Nephron (organoid): ENCODE results near the gene PTPRG.

ENCODE experiments used
- H3K27ac Mint-ChIP-seq, 3 experiments: 2 replicates each; pipeline ENCODE4 v1.8.0; 2020; ENCODE audit warnings: mixed read lengths in 3 of 3, mild to moderate bottlenecking in 2 of 3, moderate library complexity in 1 of 3
- H3K27me3 Mint-ChIP-seq: 2 replicates; pipeline ENCODE4 v1.8.0; 2021; ENCODE audit warnings: low read depth, mild to moderate bottlenecking, moderate library complexity, mixed read lengths
- H3K36me3 Mint-ChIP-seq: 2 replicates; pipeline ENCODE4 v1.8.0; 2020; ENCODE audit warnings: low read depth, mixed read lengths
- H3K4me1 Mint-ChIP-seq: 2 replicates; pipeline ENCODE4 v1.8.0; 2020; ENCODE audit warnings: mixed read lengths
- H3K4me3 Mint-ChIP-seq, 3 experiments: 2 replicates each; pipeline ENCODE4 v1.8.0; 2020; ENCODE audit warnings: mild to moderate bottlenecking in 3 of 3, mixed read lengths in 3 of 3, moderate library complexity in 2 of 3
- H3K9me3 Mint-ChIP-seq: 2 replicates; pipeline ENCODE4 v1.8.0; 2020; ENCODE audit warnings: mixed read lengths
- TF ChIP-seq, protein P1 (sequence below), 3 experiments: fragments of 200-600 bp; sonication (generic); IDR thresholded peaks; one replicate each; pipeline ENCODE4 v1.5.0; 2021; ENCODE audit warnings: antibody characterized with exemption in 3 of 3; ENCODE audit not compliant: unreplicated experiment in 3 of 3

PTPRG gene

DNA sequence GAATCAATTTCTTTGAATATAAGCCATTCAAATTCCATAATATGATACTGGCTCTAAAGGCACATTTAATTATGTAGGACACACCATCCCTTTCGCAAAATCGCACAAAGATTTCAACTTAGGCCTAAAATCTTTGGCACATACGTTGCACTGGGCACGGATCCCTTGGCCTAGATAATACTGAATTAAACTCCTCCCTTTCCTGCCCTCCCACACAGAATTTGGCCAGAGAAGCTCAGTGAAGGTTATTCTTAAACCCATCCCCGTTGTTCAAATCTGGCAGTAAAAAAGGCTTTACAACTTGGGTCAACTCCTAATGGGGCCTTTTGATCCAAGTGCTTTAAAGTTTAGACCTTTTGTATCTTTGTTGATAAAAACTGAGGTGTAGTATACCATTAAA is 247.2 kb downstream of the PTPRG start:
- Mint-ChIP-seq H3K27me3 (no peaks in the 10 kb centered on the region), H3K27ac (peak overlapping the region in 2 of 3 experiments; percentile 65 to 82), H3K4me1 (peaks cover 60% of the 10 kb centered on the region), H3K9me3 (no peaks in the 10 kb centered on the region), H3K4me3 (no peak overlapping the region), H3K36me3 (no peaks in the 10 kb centered on the region)
- TF ChIP-seq, protein P1, sequence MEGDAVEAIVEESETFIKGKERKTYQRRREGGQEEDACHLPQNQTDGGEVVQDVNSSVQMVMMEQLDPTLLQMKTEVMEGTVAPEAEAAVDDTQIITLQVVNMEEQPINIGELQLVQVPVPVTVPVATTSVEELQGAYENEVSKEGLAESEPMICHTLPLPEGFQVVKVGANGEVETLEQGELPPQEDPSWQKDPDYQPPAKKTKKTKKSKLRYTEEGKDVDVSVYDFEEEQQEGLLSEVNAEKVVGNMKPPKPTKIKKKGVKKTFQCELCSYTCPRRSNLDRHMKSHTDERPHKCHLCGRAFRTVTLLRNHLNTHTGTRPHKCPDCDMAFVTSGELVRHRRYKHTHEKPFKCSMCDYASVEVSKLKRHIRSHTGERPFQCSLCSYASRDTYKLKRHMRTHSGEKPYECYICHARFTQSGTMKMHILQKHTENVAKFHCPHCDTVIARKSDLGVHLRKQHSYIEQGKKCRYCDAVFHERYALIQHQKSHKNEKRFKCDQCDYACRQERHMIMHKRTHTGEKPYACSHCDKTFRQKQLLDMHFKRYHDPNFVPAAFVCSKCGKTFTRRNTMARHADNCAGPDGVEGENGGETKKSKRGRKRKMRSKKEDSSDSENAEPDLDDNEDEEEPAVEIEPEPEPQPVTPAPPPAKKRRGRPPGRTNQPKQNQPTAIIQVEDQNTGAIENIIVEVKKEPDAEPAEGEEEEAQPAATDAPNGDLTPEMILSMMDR (IDR thresholded peaks at IDR 0.05; ENCODE audit: unreplicated experiment in 3 of 3), result no peak

GRCh38 chr3:61808999-61809398 is 247.6 kb downstream of the PTPRG start:
- TF ChIP-seq, protein P1 (IDR thresholded peaks at IDR 0.05; ENCODE audit: unreplicated experiment in 3 of 3), result no peak

DNA sequence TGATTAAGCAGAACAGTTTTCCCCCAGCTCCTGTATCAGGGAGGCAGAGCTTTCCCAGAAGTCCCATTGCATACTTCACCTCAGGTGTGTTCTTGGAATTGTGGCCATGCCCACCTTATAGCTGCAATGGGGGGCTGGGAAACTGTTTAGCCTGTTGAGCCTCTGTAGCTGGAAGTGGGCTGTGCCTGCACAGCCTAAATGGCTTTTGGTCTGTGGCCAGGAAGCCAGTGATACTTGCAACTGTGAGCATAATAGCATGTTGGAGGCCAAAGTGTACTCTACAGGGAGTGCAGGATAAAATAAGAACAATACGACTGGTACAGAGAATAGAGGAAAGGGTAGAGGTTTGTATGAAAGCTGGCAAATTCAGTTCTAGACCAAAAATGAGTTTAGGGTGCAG is 248.5 kb downstream of the PTPRG start:
- H3K4me1 Mint-ChIP-seq, result peaks cover 61% of the 10 kb centered on the region
- no peaks in the 10 kb centered on the region for H3K27me3 Mint-ChIP-seq

More at GRCh38 chr3:61808999-61809398, 247.6 kb downstream of the PTPRG start:
- Mint-ChIP-seq H3K27me3 (no peaks in the 10 kb centered on the region), H3K9me3 (no peaks in the 10 kb centered on the region), H3K27ac (peak overlapping the region in 1 of 3 experiments; percentile 82), H3K36me3 (no peaks in the 10 kb centered on the region), H3K4me3 (no peak overlapping the region), H3K4me1 (peaks cover 60% of the 10 kb centered on the region)

GRCh38 chr3:61810953-61811497 is 249.7 kb downstream of the PTPRG start:
- Mint-ChIP-seq H3K27ac (no peak overlapping the region), H3K9me3 (no peaks in the 10 kb centered on the region), H3K4me1 (peaks cover 53% of the 10 kb centered on the region), H3K4me3 (no peak overlapping the region), H3K36me3 (no peaks in the 10 kb centered on the region), H3K27me3 (no peaks in the 10 kb centered on the region)
- TF ChIP-seq, protein P1 (IDR thresholded peaks at IDR 0.05; ENCODE audit: unreplicated experiment in 3 of 3), result no peak

More for the DNA sequence above, 248.5 kb downstream of the PTPRG start:
- Mint-ChIP-seq H3K36me3 (no peaks in the 10 kb centered on the region), H3K9me3 (no peaks in the 10 kb centered on the region), H3K4me3 (no peak overlapping the region), H3K27ac (peak overlapping the region in 2 of 3 experiments; percentile 7 to 28)
- TF ChIP-seq, protein P1 (IDR thresholded peaks at IDR 0.05; ENCODE audit: unreplicated experiment in 3 of 3), result no peak

DNA sequence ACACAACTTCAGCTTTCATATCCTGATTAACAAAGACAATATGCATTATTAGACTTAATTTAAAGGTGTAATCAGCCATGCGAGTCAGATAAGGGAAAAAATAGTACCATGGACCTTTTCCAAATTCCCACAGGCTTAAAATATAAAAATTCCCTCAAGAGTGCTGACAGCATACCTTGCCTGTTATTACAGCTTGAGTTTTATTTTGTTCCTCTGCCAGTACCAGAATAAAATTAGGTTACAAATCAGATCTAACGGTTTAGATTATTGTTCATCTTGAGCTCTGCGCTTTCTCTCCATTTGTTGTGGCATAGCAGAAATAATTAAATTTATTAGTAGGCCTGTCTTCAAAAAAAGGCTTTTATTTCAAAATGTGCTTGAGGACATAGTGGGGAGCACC is 250.3 kb downstream of the PTPRG start:
- H3K4me3 Mint-ChIP-seq, result no peak overlapping the region
- no peaks in the 10 kb centered on the region for H3K36me3 Mint-ChIP-seq
- H3K4me1 Mint-ChIP-seq, result peaks cover 51% of the 10 kb centered on the region
- H3K9me3 Mint-ChIP-seq, result no peaks in the 10 kb centered on the region
- no peak overlapping the region for H3K27ac Mint-ChIP-seq
- H3K27me3 Mint-ChIP-seq, result no peaks in the 10 kb centered on the region
- TF ChIP-seq, protein P1 (IDR thresholded peaks at IDR 0.05; ENCODE audit: unreplicated experiment in 3 of 3), result no peak

DNA sequence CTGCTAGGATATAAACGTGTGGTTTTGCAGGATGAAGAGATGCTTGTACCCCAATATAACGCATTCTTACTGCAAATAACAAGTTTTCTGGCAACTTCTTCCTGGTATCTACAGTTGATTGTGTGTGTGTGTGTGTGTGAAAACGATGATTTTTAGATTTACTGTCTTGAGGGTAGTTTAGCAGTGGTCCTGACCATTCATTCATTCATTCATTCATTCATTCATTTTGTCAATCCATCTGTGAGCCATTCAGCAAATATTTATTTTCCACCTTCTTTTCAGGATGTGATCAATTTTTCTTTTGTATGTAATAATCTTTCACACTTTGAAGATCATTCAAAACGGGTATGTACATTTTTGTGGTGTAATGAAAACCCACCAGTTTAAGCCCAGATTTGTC is 250.7 kb downstream of the PTPRG start:
- Mint-ChIP-seq H3K27me3 (no peaks in the 10 kb centered on the region), H3K9me3 (no peaks in the 10 kb centered on the region), H3K27ac (no peak overlapping the region), H3K36me3 (no peaks in the 10 kb centered on the region), H3K4me3 (no peak overlapping the region), H3K4me1 (peaks cover 47% of the 10 kb centered on the region)
- TF ChIP-seq, protein P1 (IDR thresholded peaks at IDR 0.05; ENCODE audit: unreplicated experiment in 3 of 3), result no peak
